Adipocyte (in vitro differentiated cells): ENCODE data around the gene BATF2.
A peak's percentile ranks its signal among the peaks of the same experiment; 100 is the strongest.
"Not testable (repeated sequence)": the region's sequence is repeated elsewhere in the genome, so short reads cannot be mapped to it uniquely, and the experiment has no call there.

Experiments
- DNase-seq: peaks from one replicate; pipeline ENCODE4 v3.0.0-alpha.2; 2015; ENCODE audit warnings: low read depth
- H3K27me3 ChIP-seq: replicated peaks from 2 replicates; pipeline ENCODE4 v1.7.0; 2013; ENCODE audit warnings: mild to moderate bottlenecking, low read length, moderate library complexity; ENCODE audit not compliant: control insufficient read depth, insufficient read depth
- H3K36me3 ChIP-seq: 2 replicates; pipeline ENCODE4 v1.7.0; 2013; ENCODE audit warnings: low read length, mild to moderate bottlenecking, moderate library complexity; ENCODE audit not compliant: control insufficient read depth, insufficient read depth, severe bottlenecking
- H3K4me1 ChIP-seq: 2 replicates; pipeline ENCODE4 v1.7.0; 2013; ENCODE audit warnings: mild to moderate bottlenecking, low read length, moderate library complexity; ENCODE audit not compliant: control insufficient read depth, insufficient read depth
- H3K4me3 ChIP-seq: 2 replicates; pipeline ENCODE4 v1.7.0; 2013; ENCODE audit warnings: mild to moderate bottlenecking, low read length, moderate library complexity
- H3K9ac ChIP-seq: 2 replicates; pipeline ENCODE4 v1.7.0; 2013; ENCODE audit warnings: mild to moderate bottlenecking, low read length, moderate library complexity
- H3K9me3 ChIP-seq: 2 replicates; pipeline ENCODE4 v1.7.0; 2013; ENCODE audit warnings: mild to moderate bottlenecking, low read length, moderate library complexity; ENCODE audit not compliant: control insufficient read depth

BATF2 gene

DNA sequence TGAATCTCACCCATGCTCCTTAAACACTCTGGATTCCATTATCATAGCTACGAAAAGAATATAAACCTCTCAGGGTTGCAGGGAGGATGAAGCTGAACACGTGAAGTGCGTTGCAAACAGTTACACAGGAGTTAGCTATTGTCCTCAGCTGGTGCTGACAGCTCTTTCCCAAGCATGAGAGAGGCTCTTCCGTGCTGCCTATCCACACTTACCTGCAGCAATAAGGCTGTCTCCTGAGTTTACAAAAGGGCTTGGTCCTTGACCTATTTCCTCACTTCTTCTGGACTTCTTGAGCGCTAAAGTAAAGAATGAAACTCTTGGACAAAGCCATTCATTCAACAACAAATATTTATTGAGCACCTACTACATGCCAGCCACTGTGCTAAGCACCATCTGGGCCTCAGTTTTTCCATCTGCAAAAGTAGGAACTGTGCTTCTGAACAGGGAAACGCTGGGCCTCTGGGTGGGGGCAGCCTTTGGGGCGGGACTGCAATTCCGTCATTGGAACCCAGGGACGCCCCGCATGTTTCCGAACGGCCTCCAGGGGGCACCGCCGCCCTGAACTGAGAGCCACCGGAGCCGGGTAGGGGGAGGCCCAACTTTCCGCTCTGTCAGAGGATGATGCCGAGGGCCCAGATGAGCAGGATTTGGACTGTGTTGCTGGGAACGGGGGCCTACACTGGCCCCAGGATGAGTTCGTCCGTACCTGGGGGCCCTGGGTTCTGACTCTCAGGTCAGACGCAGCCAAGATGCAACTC, 16.5 kb upstream of the BATF2 start:
- peak overlapping the region; percentile 86 for H3K4me3 ChIP-seq
- no peaks in the 10 kb centered on the region for H3K27me3 ChIP-seq
- H3K9ac ChIP-seq: peak overlapping the region; percentile 89
- peak; percentile 97 for DNase-seq
- H3K36me3 ChIP-seq: no peaks in the 10 kb centered on the region
- H3K4me1 ChIP-seq: peaks cover 10% of the 10 kb centered on the region
- H3K9me3 ChIP-seq: no peaks in the 10 kb centered on the region

DNA sequence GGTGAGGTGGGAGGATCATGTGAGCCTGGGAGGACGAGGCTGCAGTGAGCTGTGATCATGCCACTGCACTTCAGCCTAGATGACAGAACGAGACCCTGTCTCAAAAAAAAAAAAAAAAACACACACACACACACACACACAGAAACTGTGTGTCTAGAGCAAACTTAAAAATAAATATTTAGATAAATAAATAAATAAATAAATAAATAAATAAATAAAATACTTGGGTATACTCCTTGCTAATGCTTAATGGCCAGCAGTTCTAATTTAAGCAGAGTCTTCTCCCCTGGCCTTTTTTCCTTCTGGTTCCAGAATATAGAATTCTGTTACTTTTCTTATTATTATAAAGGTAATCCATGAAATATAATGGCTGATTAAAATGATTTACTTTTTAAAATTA, 12.1 kb upstream of the BATF2 start:
- Histone ChIP-seq H3K27me3 (no peaks in the 10 kb centered on the region), H3K4me1 (peaks cover 5% of the 10 kb centered on the region), H3K9ac (no peak overlapping the region), H3K4me3 (no peak overlapping the region), H3K36me3 (no peaks in the 10 kb centered on the region), H3K9me3 (no peaks in the 10 kb centered on the region)
- DNase-seq: no peak

DNA sequence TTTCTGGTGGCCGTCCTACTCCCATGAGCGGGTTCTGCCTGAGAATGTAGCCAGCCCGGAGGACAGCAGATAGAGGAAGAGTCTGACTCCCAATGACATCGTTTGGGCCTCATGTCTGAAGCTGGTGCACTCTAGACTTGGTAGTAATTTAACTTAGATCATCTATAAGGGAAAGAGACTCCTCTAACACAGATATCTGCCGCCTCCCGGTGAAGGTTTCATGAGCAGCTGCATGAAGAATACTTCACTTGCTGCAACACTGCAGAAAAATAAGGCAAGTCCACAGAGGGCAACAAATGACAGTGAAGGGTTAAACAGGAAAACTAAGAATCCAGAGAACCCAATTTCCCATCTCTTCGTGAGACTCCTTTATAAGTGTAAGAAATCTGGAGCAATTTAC, 11.2 kb upstream of the BATF2 start:
- Histone ChIP-seq H3K27me3 (no peaks in the 10 kb centered on the region), H3K9ac (no peak overlapping the region), H3K9me3 (no peaks in the 10 kb centered on the region), H3K4me3 (no peak overlapping the region), H3K4me1 (peaks cover 1% of the 10 kb centered on the region), H3K36me3 (no peaks in the 10 kb centered on the region)
- DNase-seq: no peak

DNA sequence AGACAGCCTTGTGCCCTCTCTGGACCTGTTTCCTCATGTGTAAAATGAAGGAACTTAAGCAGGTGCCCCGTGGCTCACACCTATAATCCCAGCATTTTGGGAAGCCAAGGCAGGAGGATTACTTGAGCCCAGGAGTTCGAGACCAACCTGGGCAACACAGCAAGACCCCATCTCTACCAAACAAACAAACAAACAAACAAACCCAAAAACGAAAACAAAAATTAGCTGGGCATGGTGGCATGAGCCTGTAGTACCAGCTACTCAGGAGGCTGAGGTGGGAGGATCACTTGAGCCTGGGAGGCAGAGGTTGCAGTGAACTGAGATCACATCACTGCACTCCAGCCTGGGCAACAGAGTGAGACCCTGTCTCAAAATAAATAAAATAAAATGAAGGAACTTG, 7.2 kb upstream of the BATF2 start:
- H3K4me3 ChIP-seq, H3K36me3 ChIP-seq, H3K27me3 ChIP-seq, H3K4me1 ChIP-seq, H3K9ac ChIP-seq, H3K9me3 ChIP-seq, DNase-seq: not testable (repeated sequence)

DNA sequence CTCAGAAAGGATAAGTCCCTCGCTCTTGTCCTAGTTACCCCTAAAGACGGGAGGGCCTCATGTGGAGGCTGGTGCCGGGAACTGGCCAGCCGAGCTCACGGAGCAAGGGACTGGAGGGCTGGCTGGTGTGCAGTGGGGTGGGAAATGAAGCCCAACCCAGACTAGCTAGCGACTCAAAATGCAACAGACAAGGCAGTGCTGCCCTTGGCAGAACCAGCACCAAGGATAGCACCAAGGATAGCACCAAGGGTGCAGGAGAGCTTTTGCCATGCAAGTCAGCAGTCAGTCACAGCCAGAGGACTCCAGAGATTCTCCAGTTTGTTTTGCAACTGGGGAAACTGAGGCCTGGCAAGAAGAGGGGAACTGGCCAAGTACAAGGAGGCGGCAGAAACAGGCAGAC, 6.5 kb upstream of the BATF2 start:
- DNase-seq: peak; percentile 48
- H3K9me3 ChIP-seq: no peaks in the 10 kb centered on the region
- no peak overlapping the region for H3K4me3 ChIP-seq
- H3K4me1 ChIP-seq: no peaks in the 10 kb centered on the region
- H3K36me3 ChIP-seq: no peaks in the 10 kb centered on the region
- no peak overlapping the region for H3K9ac ChIP-seq
- H3K27me3 ChIP-seq: no peaks in the 10 kb centered on the region

DNA sequence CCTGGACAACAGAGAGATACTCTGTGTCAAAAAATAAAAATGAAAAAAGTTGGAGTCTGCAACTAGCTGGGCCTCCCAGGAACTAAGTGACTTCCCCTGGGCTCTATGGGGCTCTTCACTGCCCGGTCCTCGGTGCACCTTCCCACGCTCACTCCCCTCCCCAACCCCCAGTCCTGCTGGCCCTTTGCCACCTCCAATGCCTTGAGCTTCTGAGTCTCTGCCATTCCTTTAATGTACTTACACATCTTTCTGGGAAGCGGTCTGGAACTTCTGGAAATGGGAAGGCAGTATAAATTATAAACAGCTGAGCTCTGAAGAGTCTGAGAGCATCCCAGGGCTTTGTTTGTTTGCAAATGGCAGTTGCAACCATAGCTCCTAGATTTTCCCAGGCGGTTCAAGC, 5.9 kb upstream of the BATF2 start:
- DNase-seq: no peak
- Histone ChIP-seq H3K27me3 (no peaks in the 10 kb centered on the region), H3K4me1 (no peaks in the 10 kb centered on the region), H3K4me3 (no peak overlapping the region), H3K36me3 (no peaks in the 10 kb centered on the region), H3K9me3 (no peaks in the 10 kb centered on the region), H3K9ac (no peak overlapping the region)

DNA sequence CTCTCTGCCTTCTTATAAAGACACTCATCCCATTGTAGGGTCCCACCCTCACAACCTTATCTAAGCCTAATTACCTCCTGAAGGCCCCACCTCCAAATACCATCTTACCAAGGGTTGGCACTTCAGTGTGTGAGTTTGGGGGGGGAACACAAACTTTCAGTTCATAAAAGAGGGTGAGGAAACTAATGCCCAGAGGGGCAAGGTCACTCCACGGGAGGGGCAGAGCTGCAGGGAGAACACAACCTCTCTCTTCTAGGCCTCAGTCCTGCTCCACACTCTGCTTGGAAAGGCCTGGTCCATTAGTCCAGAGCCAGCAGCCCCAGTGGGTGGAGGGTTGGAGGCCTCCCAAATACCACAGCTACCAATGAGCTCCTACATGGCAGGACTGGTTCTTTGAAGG, 2.7 kb upstream of the BATF2 start:
- Histone ChIP-seq H3K36me3 (no peaks in the 10 kb centered on the region), H3K4me1 (peaks cover 8% of the 10 kb centered on the region), H3K27me3 (no peaks in the 10 kb centered on the region), H3K9ac (no peak overlapping the region), H3K9me3 (no peaks in the 10 kb centered on the region), H3K4me3 (no peak overlapping the region)
- no peak for DNase-seq

DNA sequence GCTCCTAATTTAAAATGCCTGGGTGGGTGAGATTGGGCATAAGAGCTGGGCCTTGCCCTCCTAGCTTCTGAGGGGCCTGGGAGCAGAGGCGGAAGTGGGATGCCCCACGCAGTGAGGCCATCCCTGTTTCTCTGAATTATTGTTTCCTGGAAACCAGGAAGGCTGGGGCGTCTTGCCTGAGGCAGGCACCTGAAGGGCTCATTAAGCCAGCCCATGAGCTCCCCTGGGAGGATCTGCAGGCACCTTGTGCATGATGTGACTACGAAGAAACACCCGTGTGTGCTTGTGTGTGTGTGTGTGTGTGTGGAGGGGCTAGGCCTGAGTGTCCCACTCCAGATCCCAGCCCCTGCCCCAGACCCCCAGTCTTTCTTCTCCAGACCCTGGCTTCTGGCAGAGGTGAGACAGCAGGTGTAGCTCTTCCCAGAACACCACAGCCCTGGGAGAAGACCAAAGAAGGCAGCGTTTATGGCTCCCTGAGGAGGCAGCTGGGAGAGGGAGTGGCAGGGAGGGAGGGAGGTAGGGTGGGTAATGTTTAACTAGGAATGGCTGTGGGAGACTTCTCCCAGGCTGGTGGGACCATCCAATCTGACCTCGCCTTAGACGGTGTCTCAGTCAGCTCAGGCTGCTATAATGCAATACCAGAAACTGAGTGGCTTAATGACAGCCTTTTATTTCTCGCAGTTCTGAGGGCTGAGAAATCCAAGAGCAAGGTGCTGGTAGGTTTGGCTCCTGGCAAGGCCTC, 2.1 kb upstream of the BATF2 start:
- H3K36me3 ChIP-seq: no peaks in the 10 kb centered on the region
- no peak overlapping the region for H3K4me3 ChIP-seq
- DNase-seq: no peak
- H3K9me3 ChIP-seq: no peaks in the 10 kb centered on the region
- H3K27me3 ChIP-seq: no peaks in the 10 kb centered on the region
- H3K4me1 ChIP-seq: peaks cover 8% of the 10 kb centered on the region
- no peak overlapping the region for H3K9ac ChIP-seq

DNA sequence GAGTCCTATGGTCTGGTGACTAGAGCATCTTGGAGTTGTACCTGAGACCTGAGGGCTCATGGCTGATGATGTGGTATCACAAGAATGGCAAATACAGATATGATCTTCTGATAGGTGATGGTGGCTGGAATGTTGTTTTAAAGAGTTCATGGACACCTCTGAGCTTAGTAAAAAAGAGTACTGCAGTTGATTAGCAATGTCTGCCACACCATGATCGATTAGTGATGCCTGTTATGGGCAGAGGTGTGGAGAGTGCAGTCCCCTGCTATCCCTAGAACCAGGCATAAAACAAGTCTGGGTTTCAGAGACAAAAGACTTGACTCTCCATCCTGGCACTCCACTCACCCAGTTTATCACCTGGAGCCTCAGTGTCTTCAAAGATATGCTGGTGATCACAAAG, 1.4 kb upstream of the BATF2 start:
- no peak for DNase-seq
- H3K9ac ChIP-seq: no peak overlapping the region
- H3K36me3 ChIP-seq: no peaks in the 10 kb centered on the region
- no peaks in the 10 kb centered on the region for H3K27me3 ChIP-seq
- H3K4me1 ChIP-seq: peaks cover 8% of the 10 kb centered on the region
- no peaks in the 10 kb centered on the region for H3K9me3 ChIP-seq
- no peak overlapping the region for H3K4me3 ChIP-seq

DNA sequence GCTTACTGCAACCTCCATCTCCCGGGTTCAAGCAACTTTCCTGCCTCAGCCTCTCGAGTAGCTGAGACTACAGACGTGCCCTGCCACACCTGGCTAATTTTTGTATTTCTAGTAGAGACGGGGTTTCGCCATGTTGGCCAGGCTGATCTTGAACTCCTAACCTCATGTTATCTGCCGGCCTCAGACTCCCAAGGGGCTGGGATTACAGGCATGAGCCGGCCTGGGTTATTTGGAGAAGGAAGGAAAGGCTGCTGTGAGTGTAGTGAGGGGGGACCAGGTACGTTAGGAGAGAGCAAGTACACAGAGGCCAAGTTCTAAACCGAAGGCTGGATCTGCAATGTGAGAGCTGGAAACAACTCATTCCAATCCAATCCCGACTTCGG, 453 bp downstream of the BATF2 start:
- no peaks in the 10 kb centered on the region for H3K36me3 ChIP-seq
- DNase-seq: no peak
- H3K4me1 ChIP-seq: peaks cover 8% of the 10 kb centered on the region
- H3K9me3 ChIP-seq: no peaks in the 10 kb centered on the region
- no peak overlapping the region for H3K4me3 ChIP-seq
- H3K27me3 ChIP-seq: no peaks in the 10 kb centered on the region
- H3K9ac ChIP-seq: no peak overlapping the region

DNA sequence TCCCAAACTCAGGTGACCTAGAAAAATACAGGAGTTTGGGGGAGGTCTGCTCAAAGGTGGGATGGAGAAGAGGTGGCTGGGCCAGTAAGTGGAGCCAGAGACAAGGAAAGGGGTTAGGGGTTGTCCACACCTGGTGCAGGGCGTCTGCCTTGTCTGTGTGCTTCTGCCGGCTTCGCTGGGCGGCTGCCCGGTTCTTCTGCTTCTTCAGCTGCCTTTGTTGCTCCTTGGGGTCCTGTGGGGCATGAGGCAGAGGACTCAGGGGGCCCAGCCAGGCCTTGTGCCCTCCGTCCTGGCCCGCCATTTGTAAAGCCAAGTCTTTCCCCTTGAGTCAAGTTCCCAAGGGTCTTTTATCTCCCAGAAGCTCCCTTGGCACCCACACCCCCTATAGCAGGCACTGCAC, 2.5 kb downstream of the BATF2 start:
- Histone ChIP-seq H3K4me3 (no peak overlapping the region), H3K4me1 (peaks cover 13% of the 10 kb centered on the region), H3K36me3 (no peaks in the 10 kb centered on the region), H3K27me3 (no peaks in the 10 kb centered on the region), H3K9ac (no peak overlapping the region), H3K9me3 (no peaks in the 10 kb centered on the region)
- DNase-seq: no peak
